ENCODE measurements around the gene AMOTL2.

- no peak for TF ChIP-seq CTCF (conservative IDR thresholded peaks at IDR 0.05; ENCODE audit: low read depth, low read length)
- no peak for TF ChIP-seq EZH2 (IDR thresholded peaks at IDR 0.05; ENCODE audit: low read length, unreplicated experiment)
These were observed 39.9 kb downstream of the AMOTL2 start for GRCh38 chr3:134334231-134334900.

Measured in PC-3 (cell line).